Prostate gland (tissue), 2 donors: ENCODE measurements around the gene COL25A1. TPM values are rescaled to one million over a fixed set of nuclear protein-coding genes. Genes with fewer than 3 reads are reported as not detected.

Experiments used
- DNase-seq: peaks from one replicate; pipeline ENCODE4 v3.0.0-alpha.2; 2019; ENCODE audit warnings: low spot score
- H3K27ac ChIP-seq, 2 donors: fragments of 200-600 bp; sonication (generic); 2 replicates each; pipeline ENCODE4 v1.5.1; 2017 to 2019
- H3K27me3 ChIP-seq: fragments of 200-600 bp; sonication (generic); replicated peaks from 2 replicates; pipeline ENCODE4 v1.5.1; 2019; ENCODE audit not compliant: insufficient read depth
- H3K36me3 ChIP-seq, 2 donors: fragments of 200-600 bp; sonication (generic); 1 replicate in 1 of 2; 2 replicates in 1 of 2; pipeline versions ENCODE4 v1.5.1 to v1.8.1; 2017 to 2019
- H3K4me1 ChIP-seq: fragments of 200-600 bp; sonication (generic); replicated peaks from 2 replicates; pipeline ENCODE4 v1.5.1; 2019
- H3K4me3 ChIP-seq, 2 donors: fragments of 200-600 bp; sonication (generic); 2 replicates each; pipeline ENCODE4 v1.5.1; 2017 to 2019
- H3K9me3 ChIP-seq: fragments of 200-600 bp; sonication (generic); 2 replicates; pipeline ENCODE4 v1.5.1; 2017
- CTCF ChIP-seq, 4 experiments: fragments of 200-600 bp in 2 of 4; fragments of 450-650 bp in 2 of 4; sonication (generic) in 2 of 4; IDR thresholded peaks; 1 replicate in 3 of 4; 2 replicates in 1 of 4; pipeline ENCODE4 v1.5.1; 2016 to 2019; ENCODE audit warnings: antibody characterized with exemption in 4 of 4, mild to moderate bottlenecking in 2 of 4, moderate library complexity in 2 of 4
- POLR2A ChIP-seq: fragments of 450-650 bp; IDR thresholded peaks from one replicate; pipeline ENCODE4 v1.6.1; 2016; ENCODE audit warnings: antibody characterized with exemption, mild to moderate bottlenecking
- POLR2AphosphoS5 ChIP-seq: sonication (generic); formaldehyde crosslinking; IDR thresholded peaks from one replicate; pipeline ENCODE4 v1.6.1; 2017; ENCODE audit warnings: antibody characterized with exemption
- WGBS: methylation state at CpG from one replicate; pipeline ENCODE4 v1.1.5; 2018; 5-methylcytosine and 5-hydroxymethylcytosine counted together
- intact Hi-C: fragments of 100-400 bp; cut with DNase I; formaldehyde crosslinking; loops from one replicate; pipeline ENCODE4 v1.14.2; 2022
- total RNA-seq, 2 donors: library from RNA; depleted of rRNA; stranded (reverse); fragments of >200 nt; gene quantifications; one replicate each; pipeline ENCODE4 v1.1.0, GENCODE V29; 2016

The COL25A1 gene
- total RNA-seq, 2 donors from 2014 or later, result 0.73 to 2.8 TPM

- no peak for TF ChIP-seq CTCF (IDR thresholded peaks at IDR 0.05)
- no peak for TF ChIP-seq POLR2AphosphoS5
- no peak for TF ChIP-seq POLR2A
- no peaks in the 10 kb centered on the region for H3K4me1 ChIP-seq
- 39% methylated on average over 4 of the region's 4 CpGs for WGBS
- intact Hi-C loops, result no loop called here
- no peaks in the 10 kb centered on the region for H3K36me3 ChIP-seq
- H3K27ac ChIP-seq, result no peak overlapping the region
- no peaks in the 10 kb centered on the region for H3K9me3 ChIP-seq
- H3K27me3 ChIP-seq, result no peaks in the 10 kb centered on the region
- no peak for DNase-seq
- no peak overlapping the region for H3K4me3 ChIP-seq
Measured at GRCh38 chr4:108903464-108904221, 398.8 kb downstream of the COL25A1 start.

GRCh38 chr4:108902769-108903168 is 399.7 kb downstream of the COL25A1 start:
- DNase-seq, result no peak
- Histone ChIP-seq H3K9me3 (no peaks in the 10 kb centered on the region), H3K27ac (no peak overlapping the region), H3K4me1 (no peaks in the 10 kb centered on the region), H3K27me3 (no peaks in the 10 kb centered on the region), H3K36me3 (no peaks in the 10 kb centered on the region), H3K4me3 (no peak overlapping the region)
- intact Hi-C loops, result no loop called here
- TF ChIP-seq POLR2AphosphoS5 (no peak), POLR2A (no peak), CTCF (IDR thresholded peaks at IDR 0.05) (no peak)
- WGBS, result 36% methylated on average over 3 of the region's 3 CpGs

- H3K4me3 ChIP-seq, result no peak overlapping the region
- no peak overlapping the region for H3K27ac ChIP-seq
- no peaks in the 10 kb centered on the region for H3K27me3 ChIP-seq
- intact Hi-C loops, result no loop called here
- WGBS, result 100% methylated on average over 1 of the region's 1 CpG
- H3K4me1 ChIP-seq, result no peaks in the 10 kb centered on the region
- no peaks in the 10 kb centered on the region for H3K9me3 ChIP-seq
- TF ChIP-seq CTCF (IDR thresholded peaks at IDR 0.05) (no peak), POLR2AphosphoS5 (no peak), POLR2A (no peak)
- no peaks in the 10 kb centered on the region for H3K36me3 ChIP-seq
- DNase-seq, result no peak
Measured at GRCh38 chr4:108901291-108901690, 401.2 kb downstream of the COL25A1 start.

- no peak for TF ChIP-seq POLR2A
- no peak for TF ChIP-seq CTCF (IDR thresholded peaks at IDR 0.05)
- TF ChIP-seq POLR2AphosphoS5, result no peak
- no peak overlapping the region for H3K4me3 ChIP-seq
- H3K36me3 ChIP-seq, result no peaks in the 10 kb centered on the region
- no peaks in the 10 kb centered on the region for H3K4me1 ChIP-seq
- no peak for DNase-seq
- no peak overlapping the region for H3K27ac ChIP-seq
- WGBS, result 75% methylated on average over 3 of the region's 3 CpGs
- H3K9me3 ChIP-seq, result no peaks in the 10 kb centered on the region
- intact Hi-C loops, result no loop called here
- H3K27me3 ChIP-seq, result no peaks in the 10 kb centered on the region
Measured at GRCh38 chr4:108900018-108900580, 402.4 kb downstream of the COL25A1 start.

GRCh38 chr4:108893468-108893867 is 409.0 kb downstream of the COL25A1 start:
- H3K4me1 ChIP-seq, result no peaks in the 10 kb centered on the region
- no peak overlapping the region for H3K4me3 ChIP-seq
- H3K27ac ChIP-seq, result no peak overlapping the region
- WGBS, result 92% methylated on average over 3 of the region's 3 CpGs
- no peak for TF ChIP-seq CTCF (IDR thresholded peaks at IDR 0.05)
- TF ChIP-seq POLR2AphosphoS5, result no peak
- no peak for TF ChIP-seq POLR2A
- intact Hi-C loops, result no loop called here
- H3K36me3 ChIP-seq, result no peaks in the 10 kb centered on the region
- DNase-seq, result no peak
- H3K9me3 ChIP-seq, result no peaks in the 10 kb centered on the region
- no peaks in the 10 kb centered on the region for H3K27me3 ChIP-seq
